Anterior cingulate cortex (tissue), 58 donors: ENCODE results near the gene PCBP2.
"Not testable (repeated sequence)": the region's sequence is repeated elsewhere in the genome, so short reads cannot be mapped to it uniquely, and the experiment has no call there.

Experiments used
- DNase-seq, 58 donors: peaks; one replicate each; lab custom pipeline; 2025; lab: John Stamatoyannopoulos, UW

The PCBP2 gene

DNA sequence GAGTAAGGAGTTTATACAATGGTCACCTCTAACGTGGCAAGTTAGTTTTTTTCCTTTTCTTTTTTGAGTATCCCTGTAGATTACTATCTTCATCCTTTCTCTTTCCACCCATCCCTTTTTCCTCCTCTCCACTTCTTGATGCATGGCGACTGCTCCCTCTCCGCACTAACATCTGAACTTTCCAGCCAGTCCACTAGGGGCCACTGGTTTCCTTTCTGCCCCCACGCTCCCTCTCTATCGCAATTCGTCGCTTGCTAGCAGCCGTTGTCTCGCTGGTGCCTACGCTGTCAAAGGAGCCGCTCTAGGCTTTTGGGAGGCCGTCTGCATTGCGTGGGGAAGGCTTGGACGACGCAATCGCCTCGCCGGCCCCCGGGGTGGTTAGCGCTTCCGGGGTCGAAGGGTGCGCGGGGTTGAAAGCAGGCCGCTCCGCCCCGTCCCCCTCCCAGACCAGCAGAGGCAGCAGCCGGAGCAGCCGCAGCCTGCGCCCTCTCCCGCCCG, at the start of gene PCBP2:
TSS of gene PCBP2 (plus strand) at position 442 of the 498 bp plus-strand sequence. CDS start 2,699 bp downstream, outside the sequence.
- DNase-seq = peak; percentile 90 to 100 (median 99)

DNA sequence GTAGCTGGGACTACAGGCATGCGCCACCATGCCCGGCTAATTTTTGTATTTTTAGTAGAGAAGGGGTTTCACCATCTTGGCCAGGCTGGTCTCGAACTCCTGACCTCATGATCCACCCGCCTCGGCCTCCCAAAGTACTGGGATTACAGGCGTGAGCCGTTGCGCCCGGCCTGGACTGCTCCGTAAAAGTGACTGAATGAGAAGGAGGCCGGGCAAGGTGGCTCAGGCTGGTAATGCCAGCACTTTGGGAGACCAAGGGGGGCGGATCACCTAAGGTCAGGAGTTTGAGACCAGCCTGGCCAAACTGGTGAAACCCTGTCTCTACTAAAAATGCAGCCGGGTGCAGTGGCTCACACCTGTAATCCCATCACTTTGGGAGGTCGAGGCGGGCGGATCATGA, 49.6 kb upstream of the PCBP2 start:
- not testable (repeated sequence) for DNase-seq

DNA sequence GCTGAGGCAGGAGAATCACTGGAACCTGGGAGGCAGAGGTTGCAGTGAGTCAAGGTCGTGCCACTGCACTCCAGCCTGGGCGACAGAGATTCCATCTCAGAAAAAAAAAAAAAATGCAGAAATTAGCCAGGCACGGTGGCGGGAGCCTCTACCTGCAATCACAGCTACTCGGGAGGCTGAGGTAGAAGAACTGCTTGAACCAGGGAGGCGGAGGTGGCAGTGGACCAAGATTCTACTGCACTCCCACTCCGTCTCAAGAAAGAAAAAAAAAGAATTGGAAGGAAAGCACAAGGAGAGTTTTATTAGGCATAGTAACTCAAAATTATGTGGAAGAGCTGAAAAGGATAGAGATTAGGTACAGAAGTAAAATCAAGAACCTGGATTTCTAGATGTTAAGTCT, 49.0 kb upstream of the PCBP2 start:
- peak in 1 of 58 donors; percentile 4 for DNase-seq

DNA sequence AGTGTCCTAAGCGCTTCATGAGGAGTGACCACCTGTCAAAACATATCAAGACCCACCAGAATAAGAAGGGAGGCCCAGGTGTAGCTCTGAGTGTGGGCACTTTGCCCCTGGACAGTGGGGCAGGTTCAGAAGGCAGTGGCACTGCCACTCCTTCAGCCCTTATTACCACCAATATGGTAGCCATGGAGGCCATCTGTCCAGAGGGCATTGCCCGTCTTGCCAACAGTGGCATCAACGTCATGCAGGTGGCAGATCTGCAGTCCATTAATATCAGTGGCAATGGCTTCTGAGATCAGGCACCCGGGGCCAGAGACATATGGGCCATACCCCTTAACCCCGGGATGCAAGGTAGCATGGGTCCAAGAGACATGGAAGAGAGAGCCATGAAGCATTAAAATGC, 41.0 kb upstream of the PCBP2 start:
- DNase-seq = no peak

DNA sequence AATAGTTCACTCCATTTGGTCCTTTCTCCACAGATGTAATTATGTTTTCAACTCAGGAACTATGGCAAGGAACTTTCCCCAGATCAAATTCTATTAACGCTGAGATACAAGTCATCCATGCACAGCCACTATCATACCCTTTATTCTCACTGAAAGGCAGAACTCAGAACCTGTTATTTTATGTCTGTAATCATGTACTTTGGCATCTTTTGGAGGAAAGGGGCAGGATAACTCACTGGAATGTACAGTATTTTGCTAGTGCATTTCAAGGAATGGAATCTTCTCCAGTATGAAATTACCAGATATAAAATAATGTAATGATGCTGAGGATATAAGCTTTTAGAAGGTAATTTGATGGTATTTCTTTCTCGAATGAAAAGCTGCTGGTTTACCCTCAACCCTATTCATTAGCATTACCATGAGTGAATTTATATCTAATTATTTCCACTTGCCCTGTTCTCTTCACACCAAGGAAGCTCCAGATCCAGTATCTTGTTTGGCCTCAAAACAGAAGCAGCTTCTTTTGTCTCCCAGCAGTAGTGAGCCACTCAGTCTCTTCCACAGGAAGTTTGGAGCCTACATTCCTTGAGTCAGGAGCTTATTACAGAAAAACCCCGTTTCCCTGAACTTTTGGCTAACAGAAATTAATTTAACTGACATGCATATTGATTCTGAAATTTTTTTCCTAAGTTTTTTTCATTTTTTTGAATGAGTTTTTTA, 38.3 kb upstream of the PCBP2 start:
- no peak for DNase-seq

DNA sequence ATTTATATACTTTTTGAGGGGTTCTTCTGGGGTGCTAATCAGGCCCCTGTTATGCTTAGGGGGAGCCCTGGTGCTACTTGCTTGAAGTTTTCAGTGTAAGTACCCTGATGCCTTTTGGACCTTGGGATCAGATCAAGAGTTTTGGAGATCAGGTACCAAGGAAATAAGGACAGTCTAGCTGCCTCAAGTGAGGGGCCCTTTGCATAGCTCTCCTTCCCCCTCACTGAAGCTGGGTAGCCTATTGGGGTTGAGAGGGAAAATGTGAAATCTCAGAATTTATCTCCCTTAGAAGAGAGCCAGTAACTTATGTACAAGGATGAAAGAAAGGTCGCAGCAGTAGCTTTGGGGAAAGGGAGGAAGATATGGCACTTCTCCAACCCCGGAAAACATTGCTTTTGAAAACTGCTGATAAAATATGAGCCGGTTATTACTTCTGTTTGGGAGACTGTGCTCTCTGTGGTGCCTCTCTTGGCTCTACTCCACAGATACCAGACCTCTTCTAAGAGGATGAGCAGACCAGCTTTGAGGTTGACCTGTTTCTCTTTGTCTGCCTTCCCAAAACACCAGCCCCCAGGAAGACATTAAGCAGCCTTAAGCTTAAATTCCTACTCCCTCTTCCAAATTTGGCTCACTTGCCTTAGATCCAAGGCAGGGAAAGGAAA, 37.0 kb upstream of the PCBP2 start:
- no peak for DNase-seq

DNA sequence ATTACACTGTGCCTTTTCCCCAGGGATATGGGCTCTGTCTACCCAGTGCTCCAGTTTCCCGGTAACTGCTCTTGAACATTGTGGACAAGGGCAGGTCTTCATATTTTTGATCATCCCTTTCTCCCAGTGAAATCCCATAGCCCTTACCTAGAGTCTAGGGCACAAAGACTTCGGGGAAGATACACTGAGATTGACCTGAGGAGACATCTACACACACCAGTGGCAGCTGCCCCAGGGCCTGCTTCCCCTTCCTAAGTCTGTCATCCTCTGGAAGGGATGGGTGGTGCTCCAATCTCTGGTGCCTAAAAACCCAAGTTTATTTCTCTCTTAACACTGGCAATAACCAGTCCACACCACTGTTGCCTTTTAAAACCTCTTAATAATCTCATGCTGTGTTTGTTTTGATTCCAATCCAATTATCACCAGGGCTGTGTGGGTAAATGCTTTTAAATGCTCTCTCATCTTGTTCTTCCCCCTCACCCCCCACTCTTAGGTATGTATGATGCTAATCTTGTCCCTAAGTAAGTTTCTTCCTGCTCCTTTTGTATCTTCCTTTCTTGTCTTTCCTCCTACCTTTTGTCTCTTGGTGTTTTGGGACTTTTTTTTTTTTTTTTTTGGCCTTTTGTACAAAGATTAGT, 36.0 kb upstream of the PCBP2 start:
- DNase-seq = not testable (repeated sequence)

DNA sequence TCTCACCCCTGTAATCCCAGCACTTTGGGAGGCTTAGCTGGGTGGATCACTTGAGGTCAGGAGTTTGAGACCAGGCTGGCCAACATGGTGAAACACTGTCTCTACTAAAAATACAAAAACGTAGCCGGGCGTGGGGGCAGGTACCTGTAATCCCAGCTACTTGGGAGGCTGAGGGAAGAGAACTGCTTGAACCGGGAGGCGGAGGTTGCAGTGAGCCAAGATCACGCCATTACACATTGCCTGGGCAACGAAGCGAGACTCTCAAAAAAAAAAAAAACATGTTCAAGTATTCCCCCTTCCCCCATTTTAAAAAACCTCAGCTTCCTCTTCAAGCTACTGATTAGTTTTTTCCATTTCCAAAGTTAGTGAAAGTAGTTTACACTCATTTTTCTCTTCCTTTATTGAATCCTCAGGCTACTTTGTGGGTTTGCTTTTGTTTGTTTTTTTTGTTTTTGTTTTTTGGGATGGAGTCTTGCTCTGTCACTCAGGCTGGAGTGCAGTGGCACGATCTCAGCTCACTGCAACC, 34.5 kb upstream of the PCBP2 start:
- DNase-seq = not testable (repeated sequence)

DNA sequence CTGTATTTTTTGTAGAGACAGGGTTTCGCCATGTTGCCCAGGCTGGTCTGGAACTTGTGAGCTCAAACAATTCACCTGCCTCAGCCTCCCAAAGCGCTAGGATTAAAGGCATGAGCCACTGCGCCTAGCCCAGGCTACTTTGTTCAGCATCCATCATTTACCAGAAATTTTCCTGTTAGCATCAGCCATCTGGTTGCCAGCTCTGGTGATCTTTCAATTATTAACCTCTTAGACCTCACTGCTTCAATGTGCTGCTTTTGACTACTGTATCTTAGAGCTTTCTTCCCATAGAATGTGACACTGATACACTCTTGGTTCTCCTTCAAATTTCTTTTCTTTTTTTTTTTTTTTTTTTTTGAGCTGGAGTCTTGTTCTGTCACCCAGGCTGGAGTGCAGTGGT, 33.7 kb upstream of the PCBP2 start:
- DNase-seq = no peak

DNA sequence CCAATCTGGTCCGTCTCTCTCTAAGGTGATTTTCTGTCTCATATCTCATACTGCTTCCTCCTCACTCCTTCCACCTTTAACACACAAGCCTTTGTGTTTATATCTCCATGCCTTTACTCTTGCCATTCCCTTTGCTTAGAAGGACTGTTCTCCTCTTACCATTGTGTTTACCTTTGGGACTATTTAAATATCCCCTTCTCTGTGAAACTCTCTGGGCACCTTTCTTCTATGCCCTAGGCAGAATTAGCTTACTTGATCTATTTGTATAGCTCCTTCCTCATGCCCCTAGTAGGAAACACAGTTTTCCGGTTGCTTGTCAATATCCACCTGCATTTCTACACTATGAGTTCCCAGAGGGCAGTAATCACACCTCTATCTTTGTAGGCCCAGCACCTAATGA, 32.1 kb upstream of the PCBP2 start:
- no peak for DNase-seq

DNA sequence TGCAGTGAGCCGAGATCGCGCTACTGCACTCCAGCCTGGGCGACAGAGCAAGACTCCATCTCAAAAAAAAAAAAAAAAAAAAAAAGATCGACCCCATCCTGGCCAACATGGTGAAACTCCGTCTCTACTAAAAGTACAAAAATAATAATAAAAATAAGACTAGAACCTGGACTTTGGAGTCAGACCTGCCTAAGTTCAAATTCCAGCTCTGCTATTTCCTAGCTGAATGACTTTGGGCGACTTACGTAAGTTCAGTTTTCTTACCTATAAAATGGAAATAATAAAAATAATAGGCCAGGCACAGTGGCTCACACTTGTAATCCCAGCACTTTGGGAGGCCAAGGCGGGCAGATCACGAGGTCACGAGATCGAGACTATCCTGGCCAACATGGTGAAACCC, 29.7 kb upstream of the PCBP2 start:
- not testable (repeated sequence) for DNase-seq

DNA sequence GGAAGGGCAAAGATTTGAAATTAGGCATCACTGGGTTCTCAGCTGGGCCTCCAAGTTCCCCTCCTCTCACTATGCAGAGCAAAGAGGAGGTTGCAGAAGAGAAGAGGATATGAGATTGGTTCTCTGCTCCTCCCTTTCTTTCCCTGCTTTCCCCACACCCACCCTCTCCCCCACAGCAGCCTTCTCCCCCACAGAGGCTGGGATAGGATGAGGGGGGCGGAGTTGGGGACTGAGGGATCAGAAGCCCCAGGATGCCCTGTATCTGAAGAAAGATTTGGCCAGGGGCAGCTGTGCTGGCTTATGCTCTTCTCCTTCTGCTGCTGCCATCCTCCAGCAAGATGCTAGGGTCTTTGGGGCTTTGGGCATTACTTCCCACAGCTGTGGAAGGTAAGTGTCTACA, 28.3 kb upstream of the PCBP2 start, which contains the start of gene AMHR2:
TSS of gene AMHR2 (plus strand) at position 259 of the 400 bp plus-strand sequence. CDS start at position 339, 80 bp downstream.
- no peak for DNase-seq

DNA sequence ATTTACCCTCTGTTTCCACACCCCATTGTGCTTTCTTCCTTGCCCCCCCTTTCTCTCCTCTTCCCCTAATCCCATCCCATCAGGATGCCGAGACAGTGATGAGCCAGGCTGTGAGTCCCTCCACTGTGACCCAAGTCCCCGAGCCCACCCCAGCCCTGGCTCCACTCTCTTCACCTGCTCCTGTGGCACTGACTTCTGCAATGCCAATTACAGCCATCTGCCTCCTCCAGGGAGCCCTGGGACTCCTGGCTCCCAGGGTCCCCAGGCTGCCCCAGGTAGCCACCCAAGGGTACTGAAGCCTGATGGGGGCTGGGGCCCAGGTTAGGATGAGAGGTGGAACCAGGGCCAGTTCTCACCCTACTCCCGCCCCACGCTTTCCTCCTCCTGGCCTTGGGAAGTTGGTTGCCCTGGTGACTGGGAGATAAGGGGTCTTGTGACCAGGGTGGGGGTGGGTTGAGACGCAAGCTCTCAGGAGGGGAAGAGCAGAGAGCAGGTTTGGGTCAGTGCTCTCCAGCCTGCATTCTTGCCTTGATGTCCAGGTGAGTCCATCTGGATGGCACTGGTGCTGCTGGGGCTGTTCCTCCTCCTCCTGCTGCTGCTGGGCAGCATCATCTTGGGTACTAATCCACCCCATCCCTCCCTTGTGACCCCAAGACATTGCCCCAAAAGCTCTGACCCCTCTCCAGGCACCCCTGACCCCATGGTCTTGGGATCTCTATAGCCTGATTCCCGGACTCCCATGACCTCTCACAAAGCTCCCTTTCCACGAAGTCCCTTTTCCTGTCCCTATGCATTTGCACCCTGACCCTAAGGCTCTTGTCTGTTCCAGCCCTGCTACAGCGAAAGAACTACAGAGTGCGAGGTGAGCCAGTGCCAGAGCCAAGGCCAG, 27.0 kb upstream of the PCBP2 start:
- no peak for DNase-seq

DNA sequence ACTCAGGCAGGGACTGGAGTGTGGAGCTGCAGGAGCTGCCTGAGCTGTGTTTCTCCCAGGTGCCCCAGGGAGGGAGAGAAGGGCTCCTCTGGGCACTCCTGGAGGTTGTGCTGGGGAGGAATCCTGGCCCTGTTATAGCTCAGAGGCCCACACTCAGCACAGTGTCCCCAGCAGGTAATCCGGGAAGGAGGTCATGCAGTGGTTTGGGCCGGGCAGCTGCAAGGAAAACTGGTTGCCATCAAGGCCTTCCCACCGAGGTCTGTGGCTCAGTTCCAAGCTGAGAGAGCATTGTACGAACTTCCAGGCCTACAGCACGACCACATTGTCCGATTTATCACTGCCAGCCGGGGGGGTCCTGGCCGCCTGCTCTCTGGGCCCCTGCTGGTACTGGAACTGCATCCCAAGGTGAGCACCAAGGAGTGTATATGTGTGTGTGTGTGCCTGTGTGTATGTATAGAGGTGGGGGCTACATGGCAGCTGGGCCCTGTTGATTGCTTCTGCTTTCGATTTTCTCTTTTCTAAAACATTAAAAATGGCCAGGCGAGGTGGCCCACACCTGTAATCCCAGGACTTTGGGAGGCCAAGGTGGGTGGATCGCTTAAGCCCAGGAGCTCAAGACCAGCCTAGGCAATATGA, 26.3 kb upstream of the PCBP2 start:
- no peak for DNase-seq

DNA sequence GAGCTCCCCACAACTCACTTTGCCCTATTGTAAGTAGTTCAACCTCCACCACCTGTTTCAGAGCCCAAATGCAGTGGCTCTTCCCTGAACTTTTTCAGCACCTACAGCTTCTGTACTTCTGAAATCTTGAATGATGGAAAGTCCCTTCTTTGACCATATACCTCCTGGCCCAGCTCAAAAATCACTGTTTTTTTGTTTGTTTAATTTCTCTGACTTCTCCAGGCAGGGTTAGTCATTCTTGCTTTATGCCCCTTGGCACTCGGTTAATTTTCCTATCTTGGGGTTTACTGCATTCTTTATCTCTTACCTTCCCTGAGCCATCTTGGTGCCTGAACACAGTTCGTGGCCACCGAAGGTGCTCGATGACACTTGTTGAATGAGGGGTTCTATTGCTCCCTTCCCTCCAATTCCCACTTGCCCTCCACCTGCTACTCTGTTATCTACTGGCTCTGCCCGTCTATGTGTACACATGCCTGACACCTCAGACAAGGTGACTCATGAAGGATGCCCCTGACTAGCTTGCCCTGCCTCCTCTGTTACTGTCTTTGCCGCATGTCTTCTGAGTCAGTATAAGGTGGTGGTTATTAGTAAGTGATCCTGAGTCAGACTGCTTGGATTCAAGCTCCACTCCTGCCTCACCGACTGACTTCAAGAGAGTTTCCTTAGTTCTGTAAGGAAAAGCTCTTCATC, 23.9 kb upstream of the PCBP2 start:
- DNase-seq = no peak

DNA sequence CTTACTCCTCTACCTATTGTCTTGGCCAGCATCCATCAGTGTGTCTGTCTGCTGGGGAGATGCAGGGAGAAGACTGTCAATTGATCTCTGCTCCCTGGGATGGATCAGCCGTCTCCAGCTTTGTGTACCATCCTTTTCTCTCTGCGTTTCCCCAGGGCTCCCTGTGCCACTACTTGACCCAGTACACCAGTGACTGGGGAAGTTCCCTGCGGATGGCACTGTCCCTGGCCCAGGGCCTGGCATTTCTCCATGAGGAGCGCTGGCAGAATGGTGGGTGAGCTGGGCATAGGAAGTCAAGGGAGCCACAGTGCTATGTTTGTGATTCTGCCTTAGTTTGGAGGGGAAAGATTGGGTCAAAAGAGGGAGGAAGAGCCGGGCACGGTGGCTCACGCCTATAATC, 23.2 kb upstream of the PCBP2 start:
- no peak for DNase-seq

DNA sequence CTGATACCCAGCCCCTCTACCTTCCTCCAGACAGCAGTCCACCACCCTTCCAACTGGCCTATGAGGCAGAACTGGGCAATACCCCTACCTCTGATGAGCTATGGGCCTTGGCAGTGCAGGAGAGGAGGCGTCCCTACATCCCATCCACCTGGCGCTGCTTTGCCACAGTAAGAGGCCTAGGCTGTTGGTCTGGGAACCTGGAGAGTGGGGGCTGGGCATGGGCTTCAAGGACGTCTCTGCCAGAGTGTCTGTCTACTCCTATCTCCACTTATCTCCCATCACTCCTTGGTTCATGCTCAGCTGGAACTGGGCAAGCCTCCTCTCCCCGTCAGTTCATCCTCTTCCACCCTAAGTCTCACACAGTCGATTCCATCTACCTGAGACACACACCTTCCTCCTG, 21.8 kb upstream of the PCBP2 start:
- no peak for DNase-seq

DNA sequence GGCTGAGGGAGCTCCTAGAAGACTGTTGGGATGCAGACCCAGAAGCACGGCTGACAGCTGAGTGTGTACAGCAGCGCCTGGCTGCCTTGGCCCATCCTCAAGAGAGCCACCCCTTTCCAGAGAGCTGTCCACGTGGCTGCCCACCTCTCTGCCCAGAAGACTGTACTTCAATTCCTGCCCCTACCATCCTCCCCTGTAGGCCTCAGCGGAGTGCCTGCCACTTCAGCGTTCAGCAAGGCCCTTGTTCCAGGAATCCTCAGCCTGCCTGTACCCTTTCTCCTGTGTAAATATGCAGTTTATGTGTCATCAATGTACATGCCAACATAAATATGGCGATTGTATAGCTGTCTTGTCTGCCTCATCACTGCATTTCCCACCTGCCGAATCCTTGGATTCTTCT, 20.7 kb upstream of the PCBP2 start:
- DNase-seq = no peak

DNA sequence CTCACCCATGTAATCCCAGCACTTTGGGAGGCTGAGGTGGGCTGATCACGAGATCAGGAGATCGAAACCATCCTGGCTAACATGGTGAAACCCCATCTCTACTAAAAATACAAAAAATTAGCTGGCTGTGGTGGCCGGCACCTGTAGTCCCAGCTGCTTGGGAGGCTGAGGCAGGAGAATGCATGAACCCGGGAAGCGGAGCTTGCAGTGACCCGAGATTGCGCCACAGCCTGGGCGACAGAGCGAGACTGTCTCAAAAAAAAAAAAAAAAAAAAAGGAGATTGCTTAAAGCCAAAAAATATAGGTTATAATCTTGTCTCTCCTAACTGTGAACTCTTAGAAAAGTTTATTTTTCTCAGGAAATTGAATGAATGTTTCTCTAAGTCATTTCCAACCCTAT, 16.6 kb upstream of the PCBP2 start:
- DNase-seq = not testable (repeated sequence)
